OCI-LY1 (cell line): ENCODE measurements around the gene SPATA31D4.

Source experiments
- H2AFZ ChIP-seq: fragments of 200-600 bp; sonication (generic), shearing (Covaris generic); 2 replicates; pipeline ENCODE4 v1.6.0; 2014; ENCODE audit warnings: antibody characterized with exemption, mild to moderate bottlenecking, low read length
- H3F3A ChIP-seq: fragments of 200-600 bp; sonication (generic), shearing (Covaris generic); 2 replicates; pipeline ENCODE4 v1.6.0; 2014; ENCODE audit warnings: mild to moderate bottlenecking, antibody characterized with exemption, low read length, moderate library complexity; ENCODE audit not compliant: insufficient read depth
- H3K27ac ChIP-seq: fragments of 200-600 bp; sonication (generic); 2 replicates; pipeline ENCODE4 v1.5.1; 2014; ENCODE audit warnings: low read length, mixed run types, mild to moderate bottlenecking, low read depth; ENCODE audit not compliant: poor library complexity, severe bottlenecking
- H3K27me3 ChIP-seq: fragments of 200-600 bp; sonication (generic); 2 replicates; pipeline ENCODE4 v1.6.0; 2014; ENCODE audit warnings: antibody characterized with exemption, mild to moderate bottlenecking, low read length, moderate library complexity; ENCODE audit not compliant: insufficient read depth
- H3K36me3 ChIP-seq: fragments of 200-600 bp; sonication (generic); 2 replicates; pipeline ENCODE4 v1.6.1; 2014; ENCODE audit warnings: mild to moderate bottlenecking, antibody characterized with exemption, low read length, moderate library complexity, mixed read lengths; ENCODE audit not compliant: insufficient read depth
- H3K4me1 ChIP-seq: fragments of 200-600 bp; sonication (generic); 2 replicates; pipeline ENCODE4 v1.5.1; 2014; ENCODE audit warnings: mild to moderate bottlenecking, low read length, moderate library complexity; ENCODE audit not compliant: insufficient read depth, severe bottlenecking
- H3K4me2 ChIP-seq: fragments of 200-600 bp; sonication (generic), shearing (Covaris generic); 2 replicates; pipeline ENCODE4 v1.6.1; 2014; ENCODE audit warnings: low read length
- H3K4me3 ChIP-seq: fragments of 200-600 bp; sonication (generic); 2 replicates; pipeline ENCODE4 v1.5.1; 2014; ENCODE audit warnings: low read length, low read depth, mild to moderate bottlenecking, mixed read lengths; ENCODE audit not compliant: poor library complexity, severe bottlenecking
- H3K79me2 ChIP-seq: fragments of 200-600 bp; shearing (Covaris generic); 2 replicates; pipeline ENCODE4 v1.6.1; 2016; ENCODE audit warnings: mixed run types, low read length, mixed read lengths; ENCODE audit not compliant: insufficient read depth
- H3K9ac ChIP-seq: fragments of 200-600 bp; sonication (generic), shearing (Covaris generic); 2 replicates; pipeline ENCODE4 v1.6.1; 2014; ENCODE audit warnings: mild to moderate bottlenecking, low read length, mixed read lengths
- H3K9me2 ChIP-seq: fragments of 200-600 bp; sonication (generic), shearing (Covaris generic); 2 replicates; pipeline ENCODE4 v1.6.1; 2014; ENCODE audit warnings: low read depth, mild to moderate bottlenecking, low read length, mixed read lengths
- H3K9me3 ChIP-seq: fragments of 200-600 bp; shearing (Covaris generic); 2 replicates; pipeline ENCODE4 v1.6.1; 2014; ENCODE audit warnings: low read length, mixed read lengths
- H4K20me1 ChIP-seq: fragments of 200-600 bp; sonication (generic), shearing (Covaris generic); 2 replicates; pipeline ENCODE4 v1.6.0; 2016; ENCODE audit warnings: mild to moderate bottlenecking, low read length; ENCODE audit not compliant: insufficient read depth
- EZH2 ChIP-seq: fragments of 200-600 bp; sonication (generic), shearing (Covaris generic); IDR thresholded peaks from 2 replicates; pipeline ENCODE4 v1.8.0; 2017; ENCODE audit warnings: borderline replicate concordance, mixed run types, mild to moderate bottlenecking, antibody characterized with exemption, low read length, moderate library complexity, mixed read lengths
- TF ChIP-seq, protein P1 (sequence below): fragments of 200-600 bp; sonication (generic), shearing (Covaris generic); IDR thresholded peaks from 2 replicates; pipeline ENCODE4 v1.5.1; 2017; ENCODE audit warnings: mild to moderate bottlenecking, antibody characterized with exemption, low read length, moderate library complexity, mixed read lengths

SPATA31D4 gene

DNA sequence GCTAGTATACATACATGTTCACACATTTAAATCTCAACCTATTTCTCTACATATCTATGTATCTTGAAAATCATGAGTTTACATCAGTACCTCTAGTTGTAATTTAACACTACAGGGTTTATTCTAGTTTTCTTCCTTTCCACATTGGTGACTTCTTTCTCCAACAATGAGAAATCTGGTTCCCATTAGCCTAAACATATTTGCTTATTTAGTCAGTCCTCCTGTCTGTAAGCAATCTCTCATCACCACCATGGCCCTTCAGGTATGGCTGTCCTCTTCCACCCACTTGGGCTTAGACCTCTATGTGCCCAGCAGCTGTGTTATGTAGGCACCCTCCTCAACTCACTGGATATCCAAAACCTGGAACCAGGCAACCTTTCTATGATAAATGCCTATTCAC lies 52.3 kb downstream of the SPATA31D4 start:
- Histone ChIP-seq H3K4me3 (no peak overlapping the region), H3K4me1 (peaks cover 32% of the 10 kb centered on the region), H3K79me2 (no peaks in the 10 kb centered on the region), H3F3A (no peaks in the 10 kb centered on the region), H3K9ac (no peak overlapping the region), H3K36me3 (no peaks in the 10 kb centered on the region), H4K20me1 (no peaks in the 10 kb centered on the region), H3K9me3 (no peaks in the 10 kb centered on the region), H3K9me2 (no peaks in the 10 kb centered on the region), H3K27ac (no peak overlapping the region), H2AFZ (no peak overlapping the region), H3K27me3 (no peaks in the 10 kb centered on the region), H3K4me2 (no peak overlapping the region)
- TF ChIP-seq, protein P1, sequence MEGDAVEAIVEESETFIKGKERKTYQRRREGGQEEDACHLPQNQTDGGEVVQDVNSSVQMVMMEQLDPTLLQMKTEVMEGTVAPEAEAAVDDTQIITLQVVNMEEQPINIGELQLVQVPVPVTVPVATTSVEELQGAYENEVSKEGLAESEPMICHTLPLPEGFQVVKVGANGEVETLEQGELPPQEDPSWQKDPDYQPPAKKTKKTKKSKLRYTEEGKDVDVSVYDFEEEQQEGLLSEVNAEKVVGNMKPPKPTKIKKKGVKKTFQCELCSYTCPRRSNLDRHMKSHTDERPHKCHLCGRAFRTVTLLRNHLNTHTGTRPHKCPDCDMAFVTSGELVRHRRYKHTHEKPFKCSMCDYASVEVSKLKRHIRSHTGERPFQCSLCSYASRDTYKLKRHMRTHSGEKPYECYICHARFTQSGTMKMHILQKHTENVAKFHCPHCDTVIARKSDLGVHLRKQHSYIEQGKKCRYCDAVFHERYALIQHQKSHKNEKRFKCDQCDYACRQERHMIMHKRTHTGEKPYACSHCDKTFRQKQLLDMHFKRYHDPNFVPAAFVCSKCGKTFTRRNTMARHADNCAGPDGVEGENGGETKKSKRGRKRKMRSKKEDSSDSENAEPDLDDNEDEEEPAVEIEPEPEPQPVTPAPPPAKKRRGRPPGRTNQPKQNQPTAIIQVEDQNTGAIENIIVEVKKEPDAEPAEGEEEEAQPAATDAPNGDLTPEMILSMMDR, result no peak
- no peak for TF ChIP-seq EZH2

DNA sequence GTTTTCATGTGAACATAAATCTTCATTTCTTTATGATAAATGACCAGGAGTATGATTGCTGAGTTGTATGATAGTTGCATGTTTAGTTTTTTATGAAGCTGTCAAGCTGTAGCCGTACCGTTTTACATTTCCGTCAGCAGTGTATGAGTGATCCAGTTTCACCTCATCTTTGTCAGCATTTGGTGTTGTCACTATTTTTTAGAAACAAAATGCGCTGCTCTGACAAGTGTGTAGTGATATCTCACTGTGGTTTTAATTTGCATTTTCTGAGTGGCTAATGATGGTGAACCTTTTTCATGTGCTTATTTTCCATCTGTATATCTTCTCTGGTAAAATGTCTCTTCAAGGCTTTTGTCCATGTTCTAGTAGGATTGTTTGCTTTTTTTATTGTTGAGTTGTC lies 53.7 kb downstream of the SPATA31D4 start:
- Histone ChIP-seq H3K4me3 (no peak overlapping the region), H3K4me2 (0 out of 2 replicates have a peak overlapping the region, but pooled peaks have one; percentile 7), H3K9ac (no peak overlapping the region), H2AFZ (peak overlapping the region; percentile 5; the same call in 1 of the 2 replicates), H3F3A (no peaks in the 10 kb centered on the region), H3K79me2 (no peaks in the 10 kb centered on the region), H4K20me1 (no peaks in the 10 kb centered on the region), H3K27ac (peak overlapping the region; percentile 8), H3K4me1 (peaks cover 32% of the 10 kb centered on the region), H3K9me2 (no peaks in the 10 kb centered on the region), H3K36me3 (no peaks in the 10 kb centered on the region), H3K9me3 (no peaks in the 10 kb centered on the region), H3K27me3 (no peaks in the 10 kb centered on the region)
- TF ChIP-seq, protein P1, result no peak
- no peak for TF ChIP-seq EZH2
